ENCODE measurements around the gene TMEM120A.

DNA sequence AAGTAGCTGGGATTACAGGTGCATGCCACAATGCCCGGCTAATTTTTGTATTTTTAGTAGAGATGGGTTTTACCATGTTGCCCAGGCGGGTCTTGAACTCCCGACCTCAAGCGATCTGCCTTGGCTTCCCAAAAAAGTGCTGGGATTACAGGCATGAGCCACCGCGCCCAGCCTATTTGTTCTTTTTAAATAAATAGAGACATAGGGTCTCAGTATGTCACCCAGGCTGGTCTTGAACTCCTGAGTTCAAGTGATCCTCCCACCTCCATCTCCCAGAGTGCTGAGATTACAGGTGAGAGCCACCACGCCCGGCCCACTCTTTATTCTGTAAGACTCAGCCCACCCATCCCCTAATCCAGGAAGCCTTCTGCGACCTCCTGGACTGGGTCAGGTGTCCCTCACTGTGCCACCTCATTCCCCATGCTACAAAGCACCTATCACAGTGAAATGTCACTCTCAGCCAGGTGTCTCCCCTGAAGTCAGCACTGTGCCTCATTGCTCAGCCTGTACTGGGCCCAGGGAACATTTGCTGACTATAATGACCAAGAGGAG is 2.8 kb downstream of the TMEM120A start:
- TF ChIP-seq, protein P1, sequence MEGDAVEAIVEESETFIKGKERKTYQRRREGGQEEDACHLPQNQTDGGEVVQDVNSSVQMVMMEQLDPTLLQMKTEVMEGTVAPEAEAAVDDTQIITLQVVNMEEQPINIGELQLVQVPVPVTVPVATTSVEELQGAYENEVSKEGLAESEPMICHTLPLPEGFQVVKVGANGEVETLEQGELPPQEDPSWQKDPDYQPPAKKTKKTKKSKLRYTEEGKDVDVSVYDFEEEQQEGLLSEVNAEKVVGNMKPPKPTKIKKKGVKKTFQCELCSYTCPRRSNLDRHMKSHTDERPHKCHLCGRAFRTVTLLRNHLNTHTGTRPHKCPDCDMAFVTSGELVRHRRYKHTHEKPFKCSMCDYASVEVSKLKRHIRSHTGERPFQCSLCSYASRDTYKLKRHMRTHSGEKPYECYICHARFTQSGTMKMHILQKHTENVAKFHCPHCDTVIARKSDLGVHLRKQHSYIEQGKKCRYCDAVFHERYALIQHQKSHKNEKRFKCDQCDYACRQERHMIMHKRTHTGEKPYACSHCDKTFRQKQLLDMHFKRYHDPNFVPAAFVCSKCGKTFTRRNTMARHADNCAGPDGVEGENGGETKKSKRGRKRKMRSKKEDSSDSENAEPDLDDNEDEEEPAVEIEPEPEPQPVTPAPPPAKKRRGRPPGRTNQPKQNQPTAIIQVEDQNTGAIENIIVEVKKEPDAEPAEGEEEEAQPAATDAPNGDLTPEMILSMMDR (IDR thresholded peaks at IDR 0.05), result no peak
- no peak for TF ChIP-seq EZH2phosphoT487 (IDR thresholded peaks at IDR 0.05)

Measured in neural progenitor cell (in vitro differentiated cells).